ENCODE data around the gene HTR1B. TPM values are rescaled to one million over a fixed set of nuclear protein-coding genes. Genes with fewer than 3 reads are reported as not detected.

The HTR1B gene
- total and polyA plus RNA-seq, 2 of the 4 experiments (the other 2 are of a cell fraction) = 0.27 to 0.36 TPM

DNA sequence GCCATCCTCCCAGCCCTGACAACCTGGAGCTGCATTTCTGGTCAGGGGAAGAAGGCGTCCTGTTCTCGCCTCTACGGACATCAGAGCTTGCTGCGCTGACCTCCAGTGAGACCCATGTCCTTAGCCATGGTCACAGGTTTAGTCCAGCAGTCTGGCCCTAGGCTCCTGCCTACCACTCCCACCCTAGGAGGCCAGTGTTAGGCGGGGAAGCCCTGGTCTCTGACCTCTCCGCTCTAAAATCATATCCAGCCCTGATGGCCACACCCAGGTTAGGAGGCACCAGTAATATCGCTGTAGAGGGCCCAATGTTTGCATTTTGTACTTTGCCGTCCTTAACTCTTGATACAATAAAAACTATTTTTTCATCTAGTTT is 1.2 kb upstream of the HTR1B start:
- H3K4me3 ChIP-seq (ENCODE audit: insufficient read depth, low read depth, low read length) = peak overlapping the region; percentile 48
- BruUV-seq (replicated peaks) = no TSS peak
- H4K5ac ChIP-seq (ENCODE audit: low read depth, low read length) = no peak overlapping the region
- no peak for DNase-seq
- H2AK5ac ChIP-seq (ENCODE audit: low read depth, low read length) = peak overlapping the region; percentile 20; the same call in 1 of the 2 replicates
- peak overlapping the region; percentile 90 for H2AFZ ChIP-seq (replicated peaks; ENCODE audit: low read length, poor library complexity)
- H2BK120ac ChIP-seq (ENCODE audit: low read depth, low read length) = peak overlapping the region; percentile 39
- H3K27ac ChIP-seq (ENCODE audit: insufficient read depth, low read length) = no peak overlapping the region
- no peak overlapping the region for H3K4ac ChIP-seq (ENCODE audit: low read depth, low read length)
- H2BK20ac ChIP-seq (ENCODE audit: low read depth, low read length) = no peak overlapping the region
- H3K18ac ChIP-seq (ENCODE audit: low read depth, low read length) = no peak overlapping the region
- 0 out of 2 replicates have a peak overlapping the region, but pooled peaks have one; percentile 41 for H4K91ac ChIP-seq (ENCODE audit: insufficient read depth, low read depth, low read length)
- intact Hi-C loops (cut with micrococcal nuclease) = loop anchor here (10.0 kb wide), 1 partner anchor 1610 kb away; the partner anchor contains the start of gene PHIP
- no peak for ATAC-seq (ENCODE audit: low read depth)
- H2BK15ac ChIP-seq (ENCODE audit: low read depth, low read length) = 0 out of 3 replicates have a peak overlapping the region, but pooled peaks have one; percentile 50
- H3K4me1 ChIP-seq (ENCODE audit: control insufficient read depth, insufficient read depth, low read length) = no peaks in the 10 kb centered on the region; the same call in 1 of the 2 replicates
- no peak overlapping the region for H2BK5ac ChIP-seq (ENCODE audit: low read depth, low read length, poor library complexity, severe bottlenecking)
- TF ChIP-seq MAFK (IDR thresholded peaks at IDR 0.05; ENCODE audit: low read depth, low read length) = no peak
- no peak for TF ChIP-seq SMC3 (IDR thresholded peaks at IDR 0.05; ENCODE audit: low read depth, low read length)
- no peak for TF ChIP-seq POLR2A (IDR thresholded peaks at IDR 0.05; ENCODE audit: low read depth, low read length)
- TF ChIP-seq MXI1 (IDR thresholded peaks at IDR 0.05; ENCODE audit: borderline replicate concordance, low read depth, low read length) = no peak
- TF ChIP-seq, protein P1, sequence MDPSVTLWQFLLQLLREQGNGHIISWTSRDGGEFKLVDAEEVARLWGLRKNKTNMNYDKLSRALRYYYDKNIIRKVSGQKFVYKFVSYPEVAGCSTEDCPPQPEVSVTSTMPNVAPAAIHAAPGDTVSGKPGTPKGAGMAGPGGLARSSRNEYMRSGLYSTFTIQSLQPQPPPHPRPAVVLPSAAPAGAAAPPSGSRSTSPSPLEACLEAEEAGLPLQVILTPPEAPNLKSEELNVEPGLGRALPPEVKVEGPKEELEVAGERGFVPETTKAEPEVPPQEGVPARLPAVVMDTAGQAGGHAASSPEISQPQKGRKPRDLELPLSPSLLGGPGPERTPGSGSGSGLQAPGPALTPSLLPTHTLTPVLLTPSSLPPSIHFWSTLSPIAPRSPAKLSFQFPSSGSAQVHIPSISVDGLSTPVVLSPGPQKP (IDR thresholded peaks at IDR 0.05; ENCODE audit: borderline replicate concordance, low read depth, low read length) = no peak
- TF ChIP-seq CHD1 (IDR thresholded peaks at IDR 0.05; ENCODE audit: low read depth, low read length) = no peak
- no peak for TF ChIP-seq CEBPB (IDR thresholded peaks at IDR 0.05; ENCODE audit: low read depth, low read length)
- no peak for TF ChIP-seq RCOR1 (IDR thresholded peaks at IDR 0.05; ENCODE audit: insufficient replicate concordance, low read length)
- TF ChIP-seq BHLHE40 (IDR thresholded peaks at IDR 0.05; ENCODE audit: low read depth, low read length) = no peak
- TF ChIP-seq CTCF (conservative IDR thresholded peaks at IDR 0.05; ENCODE audit: low read depth, low read length) = no peak
- TF ChIP-seq RAD21 (IDR thresholded peaks at IDR 0.05; ENCODE audit: low read length) = no peak
- no peak for TF ChIP-seq NFE2L2 (IDR thresholded peaks at IDR 0.05; ENCODE audit: low read depth, low read length)
- no peak for TF ChIP-seq FOS (IDR thresholded peaks at IDR 0.05; ENCODE audit: low read depth, low read length)
- TF ChIP-seq USF2 (IDR thresholded peaks at IDR 0.05; ENCODE audit: low read depth, low read length) = no peak
- TF ChIP-seq RFX5 (IDR thresholded peaks at IDR 0.05; ENCODE audit: low read depth, low read length) = no peak
- no peak for TF ChIP-seq MAZ (IDR thresholded peaks at IDR 0.05; ENCODE audit: borderline replicate concordance, low read depth, low read length)
- H4K8ac ChIP-seq (ENCODE audit: low read depth in 2 of 2, low read length in 2 of 2) = 0 out of 4 replicates have a peak overlapping the region, but pooled peaks of 1 of the 2 experiments have one; percentile 64
- no CpG with 5 or more reads among the region's 8 CpGs for WGBS, 2 experiments (ENCODE audit: extremely low coverage in 2 of 2, insufficient read length in 1 of 2)
- H3K36me3 ChIP-seq (ENCODE audit: control insufficient read depth, insufficient read depth, low read length) = no peaks in the 10 kb centered on the region
- no peak overlapping the region; the same call in 1 of the 2 replicates for H3K14ac ChIP-seq (replicated peaks; ENCODE audit: low read depth, low read length)
- no peaks in the 10 kb centered on the region for H3K9me1 ChIP-seq (ENCODE audit: insufficient read depth, low read length)
- H3K23ac ChIP-seq (ENCODE audit: low read depth, low read length) = no peak overlapping the region
- H3K4me2 ChIP-seq (ENCODE audit: low read depth, low read length) = peak overlapping the region; percentile 93
- in situ Hi-C loops (cut with MboI; ENCODE audit: low sequenced_read_pairs) = loop anchor here (5.0 to 25.0 kb wide), 3 partner anchors 777 to 1530 kb away; no protein-coding TSS in a partner anchor
- H3K27me3 ChIP-seq (ENCODE audit: control insufficient read depth, insufficient read depth, low read length) = peaks cover 17% of the 10 kb centered on the region
- H3K9ac ChIP-seq (ENCODE audit: low read depth, low read length) = no peak overlapping the region
- POLR2A ChIA-PET (ENCODE audit: unreplicated experiment) = interaction anchor here (0.6 kb wide), 1 partner anchor 788 kb away, joined by 9 read pairs; no protein-coding TSS in a partner anchor
- no peaks in the 10 kb centered on the region; a peak in 1 of 4 replicates for H3K79me1 ChIP-seq (ENCODE audit: low read depth in 1 of 2, low read length in 2 of 2)
- H2AK9ac ChIP-seq (replicated peaks; ENCODE audit: low read depth, low read length, poor library complexity) = no peak overlapping the region
- dilution Hi-C loops (cut with HindIII; ENCODE audit: low sequenced_read_pairs, unreplicated experiment) = no loop called here
- CTCF ChIA-PET = interaction anchor here (1.0 kb wide), 1 partner anchor 1533 kb away, joined by 3 read pairs; no protein-coding TSS in a partner anchor
- H3K56ac ChIP-seq (ENCODE audit: extremely low read depth, insufficient read depth, low read length) = no peak overlapping the region
- no peaks in the 10 kb centered on the region for H4K20me1 ChIP-seq (ENCODE audit: insufficient read depth, low read length)
- no peaks in the 10 kb centered on the region for H3K9me3 ChIP-seq (ENCODE audit: control insufficient read depth, insufficient read depth, low read length)
